ENCODE measurements around the gene TFEC. TPM values are rescaled to one million over a fixed set of nuclear protein-coding genes. Genes with fewer than 3 reads are reported as not detected.
"Not testable (repeated sequence)": the region's sequence is repeated elsewhere in the genome, so short reads cannot be mapped to it uniquely, and the experiment has no call there.

TFEC gene
- total RNA-seq, 2 donors from 2014 or later, result 0.69 to 2.9 TPM

DNA sequence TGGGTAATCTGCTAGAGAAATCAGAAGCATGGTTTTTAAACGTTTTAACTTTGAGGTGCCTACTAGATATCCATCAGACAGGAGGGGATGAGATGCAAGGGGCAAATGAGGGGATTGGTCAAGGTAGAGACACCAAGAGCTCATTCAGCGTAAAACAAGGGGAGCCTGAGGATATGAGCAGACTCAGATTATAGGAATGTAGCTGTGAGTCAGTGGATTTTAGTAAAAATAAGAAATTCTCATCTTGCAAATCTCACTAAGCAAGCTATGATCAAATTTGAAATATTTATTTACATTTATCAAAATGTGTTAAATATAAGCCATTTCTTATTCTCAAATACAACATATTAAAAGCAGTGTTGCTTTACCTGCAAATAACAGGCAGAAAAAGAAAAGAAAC is 21.4 kb upstream of the TFEC start:
- Histone ChIP-seq H3K9me3 (no peaks in the 10 kb centered on the region), H3K4me3 (no peak overlapping the region), H3K27me3 (no peaks in the 10 kb centered on the region), H3K4me1 (no peaks in the 10 kb centered on the region), H3K27ac (no peak overlapping the region), H3K9ac (ENCODE audit: low read depth in 2 of 2, low read length in 2 of 2) (no peak overlapping the region), H3K36me3 (no peaks in the 10 kb centered on the region)
- DNase-seq, result no peak
- intact Hi-C loops (cut with DNase I), result no loop called here
- TF ChIP-seq, protein P1, sequence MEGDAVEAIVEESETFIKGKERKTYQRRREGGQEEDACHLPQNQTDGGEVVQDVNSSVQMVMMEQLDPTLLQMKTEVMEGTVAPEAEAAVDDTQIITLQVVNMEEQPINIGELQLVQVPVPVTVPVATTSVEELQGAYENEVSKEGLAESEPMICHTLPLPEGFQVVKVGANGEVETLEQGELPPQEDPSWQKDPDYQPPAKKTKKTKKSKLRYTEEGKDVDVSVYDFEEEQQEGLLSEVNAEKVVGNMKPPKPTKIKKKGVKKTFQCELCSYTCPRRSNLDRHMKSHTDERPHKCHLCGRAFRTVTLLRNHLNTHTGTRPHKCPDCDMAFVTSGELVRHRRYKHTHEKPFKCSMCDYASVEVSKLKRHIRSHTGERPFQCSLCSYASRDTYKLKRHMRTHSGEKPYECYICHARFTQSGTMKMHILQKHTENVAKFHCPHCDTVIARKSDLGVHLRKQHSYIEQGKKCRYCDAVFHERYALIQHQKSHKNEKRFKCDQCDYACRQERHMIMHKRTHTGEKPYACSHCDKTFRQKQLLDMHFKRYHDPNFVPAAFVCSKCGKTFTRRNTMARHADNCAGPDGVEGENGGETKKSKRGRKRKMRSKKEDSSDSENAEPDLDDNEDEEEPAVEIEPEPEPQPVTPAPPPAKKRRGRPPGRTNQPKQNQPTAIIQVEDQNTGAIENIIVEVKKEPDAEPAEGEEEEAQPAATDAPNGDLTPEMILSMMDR (IDR thresholded peaks at IDR 0.05), result no peak

- DNase-seq; H3K36me3 ChIP-seq; H3K4me3 ChIP-seq; H3K4me1 ChIP-seq; H3K9ac ChIP-seq (ENCODE audit: low read depth in 2 of 2, low read length in 2 of 2); H3K27me3 ChIP-seq; H3K9me3 ChIP-seq; H3K27ac ChIP-seq; intact Hi-C loops (cut with DNase I): not testable (repeated sequence)
These were observed 16.7 kb upstream of the TFEC start for GRCh38 chr7:116047261-116047660.

GRCh38 chr7:116045532-116045931 is 15.0 kb upstream of the TFEC start:
- Histone ChIP-seq H3K9ac (ENCODE audit: low read depth in 2 of 2, low read length in 2 of 2) (no peak overlapping the region), H3K27ac (no peak overlapping the region), H3K9me3 (no peaks in the 10 kb centered on the region), H3K27me3 (no peaks in the 10 kb centered on the region), H3K4me3 (no peak overlapping the region), H3K4me1 (no peaks in the 10 kb centered on the region), H3K36me3 (no peaks in the 10 kb centered on the region)
- intact Hi-C loops (cut with DNase I), result no loop called here
- no peak for DNase-seq
- TF ChIP-seq, protein P1 (IDR thresholded peaks at IDR 0.05), result no peak

GRCh38 chr7:116041615-116042014 is 11.1 kb upstream of the TFEC start:
- intact Hi-C loops (cut with DNase I), result no loop called here
- H3K9ac ChIP-seq (ENCODE audit: low read depth in 2 of 2, low read length in 2 of 2), result no peak overlapping the region
- H3K4me3 ChIP-seq, result no peak overlapping the region
- H3K9me3 ChIP-seq, result no peaks in the 10 kb centered on the region
- H3K4me1 ChIP-seq, result no peaks in the 10 kb centered on the region
- no peaks in the 10 kb centered on the region for H3K27me3 ChIP-seq
- DNase-seq, result no peak
- H3K36me3 ChIP-seq, result no peaks in the 10 kb centered on the region
- H3K27ac ChIP-seq, result no peak overlapping the region
- TF ChIP-seq, protein P1 (IDR thresholded peaks at IDR 0.05), result no peak

- TF ChIP-seq, protein P1 (IDR thresholded peaks at IDR 0.05), result no peak
- Histone ChIP-seq H3K4me1 (no peaks in the 10 kb centered on the region), H3K9me3 (no peaks in the 10 kb centered on the region)
These were observed 6.8 kb upstream of the TFEC start for GRCh38 chr7:116037401-116037800.

DNA sequence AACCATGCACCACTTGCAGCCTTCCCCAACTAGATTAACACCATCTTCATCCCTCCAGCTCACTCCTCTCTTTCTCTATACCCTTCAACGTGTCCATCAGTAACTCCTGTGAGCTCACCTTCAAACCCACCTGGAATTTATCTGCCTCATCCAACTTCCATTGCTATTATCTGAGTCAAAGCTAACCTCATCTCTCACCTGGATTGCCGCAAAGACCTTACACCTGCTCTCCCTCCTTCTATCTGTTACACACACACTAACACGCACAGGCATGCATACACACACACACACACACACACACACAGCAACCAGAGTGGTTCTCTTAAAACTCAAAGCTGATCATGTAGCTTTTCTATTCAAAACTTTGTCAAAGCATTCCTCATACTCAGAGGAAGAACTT is 3.8 kb upstream of the TFEC start:
- TF ChIP-seq, protein P1 (IDR thresholded peaks at IDR 0.05), result no peak
- no peaks in the 10 kb centered on the region for H3K36me3 ChIP-seq
- no peak overlapping the region for H3K9ac ChIP-seq (ENCODE audit: low read depth in 2 of 2, low read length in 2 of 2)
- intact Hi-C loops (cut with DNase I), result no loop called here
- no peak overlapping the region for H3K4me3 ChIP-seq
- no peak for DNase-seq
- H3K27ac ChIP-seq, result no peak overlapping the region
- H3K4me1 ChIP-seq, result no peaks in the 10 kb centered on the region
- no peaks in the 10 kb centered on the region for H3K9me3 ChIP-seq
- H3K27me3 ChIP-seq, result no peaks in the 10 kb centered on the region

More at GRCh38 chr7:116037401-116037800, 6.8 kb upstream of the TFEC start:
- no peak for DNase-seq
- Histone ChIP-seq H3K27ac (no peak overlapping the region), H3K36me3 (no peaks in the 10 kb centered on the region), H3K9ac (ENCODE audit: low read depth in 2 of 2, low read length in 2 of 2) (no peak overlapping the region), H3K4me3 (no peak overlapping the region), H3K27me3 (no peaks in the 10 kb centered on the region)
- intact Hi-C loops (cut with DNase I), result no loop called here
